Bronchial epithelial cell (primary cell): Measurements from ENCODE around the gene UBE2G1. TPM values are rescaled to one million over a fixed set of nuclear protein-coding genes. Genes with fewer than 3 reads are reported as not detected.

ENCODE experiments used
- DNase-seq: peaks from one replicate; pipeline ENCODE4 v3.0.0-alpha.2; 2010; ENCODE audit warnings: low read depth
- FAIRE-seq: peaks from 2 replicates; lab custom pipeline; 2011; peaks lifted over from hg19 to GRCh38; lab: Jason Lieb, UNC
- H3K27me3 ChIP-seq: 2 replicates; pipeline ENCODE4 v1.5.1; 2011; ENCODE audit warnings: low read length; ENCODE audit not compliant: control insufficient read depth, insufficient read depth
- H3K36me3 ChIP-seq: 2 replicates; pipeline ENCODE4 v1.5.1; 2011; ENCODE audit warnings: low read length; ENCODE audit not compliant: control insufficient read depth, insufficient read depth
- H3K4me3 ChIP-seq: 2 replicates; pipeline ENCODE4 v1.5.1; 2011; ENCODE audit warnings: mild to moderate bottlenecking, low read depth, low read length, control low read depth
- CTCF ChIP-seq: IDR thresholded peaks from 2 replicates; pipeline ENCODE4 v1.5.1; 2011; ENCODE audit warnings: mild to moderate bottlenecking, moderate library complexity, low read length, control low read depth, inconsistent platforms; ENCODE audit not compliant: insufficient read depth, severe bottlenecking
- total RNA-seq: library from RNA; depleted of rRNA; stranded (reverse); fragments of >200 nt; gene quantifications from 2 replicates; pipeline ENCODE4 v1.2.1, GENCODE V29; 2014

The UBE2G1 gene
- total RNA-seq, 1 donor from 2014 or later, result 39.2 TPM

- DNase-seq (no peak), FAIRE-seq (no peak)
- Histone ChIP-seq H3K27me3 (no peaks in the 10 kb centered on the region), H3K4me3 (no peak overlapping the region), H3K36me3 (peaks cover 1% of the 10 kb centered on the region)
- no peak for TF ChIP-seq CTCF
These were observed 117.8 kb downstream of the UBE2G1 start for GRCh38 chr17:4248504-4249277.

DNA sequence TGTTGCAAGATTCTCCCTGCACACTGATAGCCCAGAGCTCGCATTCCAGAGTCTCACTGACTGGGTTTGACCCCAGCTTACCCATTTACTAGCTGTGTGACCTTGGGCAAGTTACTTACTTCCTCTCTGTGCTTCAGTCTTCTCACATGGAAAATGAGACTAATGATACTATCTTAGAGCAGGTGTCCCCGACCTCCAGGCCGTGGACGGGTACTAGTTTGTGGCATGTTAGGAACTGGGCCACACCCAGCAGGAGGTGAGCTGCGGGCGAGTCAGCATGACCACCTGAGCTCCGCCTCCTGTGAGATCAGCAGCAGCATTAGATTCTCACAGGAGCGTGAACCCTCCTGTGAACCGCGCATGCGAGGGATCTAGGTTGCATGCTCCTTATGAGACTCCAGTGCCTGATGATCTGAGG, 118.5 kb downstream of the UBE2G1 start:
- Histone ChIP-seq H3K27me3 (no peaks in the 10 kb centered on the region), H3K36me3 (peaks cover 1% of the 10 kb centered on the region), H3K4me3 (no peak overlapping the region)
- FAIRE-seq, result no peak
- TF ChIP-seq CTCF, result no peak
- peak; percentile 76 for DNase-seq

DNA sequence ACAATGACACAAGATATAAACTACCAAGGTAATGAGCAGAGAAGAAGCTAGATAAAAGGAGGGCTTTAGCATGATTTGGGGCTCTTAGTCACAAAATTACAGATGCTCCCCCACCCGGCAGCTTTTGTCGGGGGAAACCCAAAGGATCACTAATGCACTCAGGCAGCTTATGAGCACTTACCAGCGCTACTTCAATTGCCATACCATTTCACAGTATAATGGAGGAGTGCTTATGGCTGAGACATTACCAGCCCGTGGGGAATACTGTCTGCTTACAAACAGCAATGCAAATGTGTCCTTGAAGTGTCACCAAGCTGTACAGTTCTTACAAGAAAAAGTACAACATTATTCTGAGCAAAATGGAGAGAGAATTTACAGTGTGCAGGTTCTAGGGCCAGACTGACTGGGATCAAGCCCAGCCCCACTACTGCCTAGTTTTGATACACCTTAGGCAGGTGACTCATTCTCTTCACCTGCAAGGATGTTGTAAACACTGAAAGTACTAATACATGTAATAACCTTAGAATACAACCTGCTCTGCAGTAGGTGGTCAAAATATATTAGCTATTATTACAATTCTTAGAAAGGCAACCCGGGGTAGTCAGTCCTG, 119.0 kb downstream of the UBE2G1 start:
- DNase-seq (peak; percentile 80), FAIRE-seq (no peak)
- Histone ChIP-seq H3K36me3 (peaks cover 1% of the 10 kb centered on the region), H3K27me3 (no peaks in the 10 kb centered on the region), H3K4me3 (no peak overlapping the region)
- no peak for TF ChIP-seq CTCF

DNA sequence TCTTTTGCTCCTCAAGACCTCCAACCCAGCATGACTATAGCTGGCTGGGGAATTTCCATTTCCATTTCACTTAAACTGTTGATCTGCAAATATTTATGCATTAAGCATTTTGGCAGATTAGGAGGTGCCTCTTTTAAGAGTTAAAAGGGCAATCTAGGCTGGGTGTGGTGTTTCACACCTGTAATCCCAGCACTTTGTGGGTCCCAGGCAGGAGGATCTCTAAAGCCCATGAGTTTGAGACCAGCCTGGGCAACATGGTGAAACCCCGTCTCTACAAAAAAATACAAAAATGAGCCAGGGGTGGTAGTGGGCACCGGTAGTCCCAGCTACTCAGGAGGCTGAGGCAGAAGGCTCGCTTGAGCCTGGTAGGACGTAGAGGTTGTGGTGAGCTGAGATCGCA, 119.8 kb downstream of the UBE2G1 start:
- Histone ChIP-seq H3K27me3 (no peaks in the 10 kb centered on the region), H3K36me3 (peaks cover 4% of the 10 kb centered on the region), H3K4me3 (no peak overlapping the region)
- FAIRE-seq (no peak), DNase-seq (no peak)
- TF ChIP-seq CTCF, result no peak

- no peak for TF ChIP-seq CTCF
- no peaks in the 10 kb centered on the region for H3K27me3 ChIP-seq
- peaks cover 11% of the 10 kb centered on the region for H3K36me3 ChIP-seq
- DNase-seq, result no peak
- no peak overlapping the region for H3K4me3 ChIP-seq
- peak; percentile 23 for FAIRE-seq
These were observed 124.9 kb downstream of the UBE2G1 start for GRCh38 chr17:4241535-4241934.
